Panc1 (cell line): ENCODE measurements around the gene ZNF398. TPM values are rescaled to one million over a fixed set of nuclear protein-coding genes. Genes with fewer than 3 reads are reported as not detected.
"Not testable (repeated sequence)": the region's sequence is repeated elsewhere in the genome, so short reads cannot be mapped to it uniquely, and the experiment has no call there.

Experiments used
- ATAC-seq: fragments of 200-7000 bp; cut with Tn5 transposase; 2 replicates; pipeline ENCODE4 v1.9.1; 2020; ENCODE audit warnings: mild to moderate bottlenecking, moderate library complexity
- BruUV-seq: library from RNA; stranded (reverse); fragments of 400-500 nt; replicated peaks from 2 replicates; lab custom pipeline; 2021; lab: Mats Ljungman, UMichigan
- CTCF ChIA-PET: fragments of 300-600 bp; sonication (Branson Sonifier 250); formaldehyde crosslinking; loops from one replicate; lab custom pipeline; 2022; ENCODE audit warnings: antibody characterized with exemption; lab: Charles Lee
- POLR2A ChIA-PET: fragments of 300-600 bp; sonication (Branson Sonifier 250); formaldehyde crosslinking; loops from one replicate; lab custom pipeline; 2022; ENCODE audit warnings: antibody characterized with exemption; lab: Charles Lee
- DNase-seq: peaks from one replicate; pipeline ENCODE4 v3.0.0-alpha.2; 2010; ENCODE audit warnings: low read depth, low spot score
- H3K27ac ChIP-seq: 2 replicates; pipeline ENCODE4 v1.5.1; 2011; ENCODE audit warnings: mild to moderate bottlenecking, low read length, inconsistent platforms
- H3K27me3 ChIP-seq: fragments of 200-500 bp; sonication (Bioruptor generic); 2 replicates; pipeline ENCODE4 v1.6.0; 2014; ENCODE audit warnings: low read length, inconsistent platforms; ENCODE audit not compliant: control insufficient read depth, insufficient read depth
- H3K36me3 ChIP-seq: fragments of 200-500 bp; sonication (Bioruptor generic); 2 replicates; pipeline ENCODE4 v1.5.1; 2014; ENCODE audit warnings: inconsistent platforms, mild to moderate bottlenecking, low read length, moderate library complexity; ENCODE audit not compliant: control insufficient read depth, insufficient read depth
- H3K4me1 ChIP-seq: 2 replicates; pipeline ENCODE4 v1.5.1; 2011; ENCODE audit warnings: inconsistent platforms, mild to moderate bottlenecking, low read length, moderate library complexity; ENCODE audit not compliant: control insufficient read depth, insufficient read depth
- H3K4me3 ChIP-seq, 2 experiments: 2 replicates each; pipeline ENCODE4 v1.5.1; 2011 to 2012; ENCODE audit warnings: low read depth in 2 of 2, low read length in 2 of 2, mild to moderate bottlenecking in 2 of 2, inconsistent platforms in 1 of 2, moderate library complexity in 1 of 2
- H3K9me3 ChIP-seq: fragments of 200-500 bp; sonication (Bioruptor generic); 2 replicates; pipeline ENCODE4 v1.5.1; 2014; ENCODE audit warnings: low read depth, mild to moderate bottlenecking, inconsistent platforms, low read length, moderate library complexity; ENCODE audit not compliant: control insufficient read depth, insufficient read depth
- CTCF ChIP-seq: fragments of 450-650 bp; IDR thresholded peaks from 2 replicates; pipeline ENCODE4 v1.5.1; 2017; ENCODE audit warnings: mild to moderate bottlenecking
- POLR2AphosphoS5 ChIP-seq: IDR thresholded peaks from 2 replicates; pipeline ENCODE4 v1.6.1; 2012; ENCODE audit warnings: mild to moderate bottlenecking, low read depth, low read length, moderate library complexity
- REST ChIP-seq, 2 experiments: IDR thresholded peaks; 2 replicates each; pipeline ENCODE4 v1.6.1; 2011 to 2012; ENCODE audit warnings: low read depth in 2 of 2, control low read depth in 1 of 2, low read length in 1 of 2, mild to moderate bottlenecking in 1 of 2, moderate library complexity in 1 of 2; ENCODE audit not compliant: insufficient read depth in 1 of 2
- SIN3A ChIP-seq: IDR thresholded peaks from 2 replicates; pipeline ENCODE4 v1.6.1; 2012; ENCODE audit warnings: low read depth, mild to moderate bottlenecking, low read length, moderate library complexity, borderline replicate concordance; ENCODE audit not compliant: insufficient read depth
- TCF7L2 ChIP-seq: IDR thresholded peaks from 2 replicates; pipeline ENCODE4 v1.6.1; 2011; ENCODE audit warnings: mild to moderate bottlenecking, low read depth, low read length, inconsistent platforms
- in situ Hi-C: cut with HindIII; loops from 2 replicates; pipeline ENCODE4 v1.10.0; 2016; ENCODE audit warnings: low sequenced_read_pairs, low pct_unique_long_range_greater_than_20kb
- intact Hi-C: fragments of 100-400 bp; cut with micrococcal nuclease; formaldehyde crosslinking; loops from one replicate; pipeline ENCODE4 v1.10.0; 2022; ENCODE audit not compliant: unreplicated experiment
- total RNA-seq: library from RNA; stranded (reverse); gene quantifications from one replicate; pipeline ENCODE4 v1.2.1, GENCODE V29; 2021; ENCODE audit not compliant: unreplicated experiment

The ZNF398 gene
- total RNA-seq, 1 experiment from 2014 or later = 14.1 TPM

GRCh38 chr7:149225656-149226055, 78.4 kb downstream of the ZNF398 start:
- Histone ChIP-seq H3K4me3 (no peak overlapping the region), H3K4me1 (no peaks in the 10 kb centered on the region), H3K9me3 (no peaks in the 10 kb centered on the region), H3K27ac (no peak overlapping the region), H3K27me3 (no peaks in the 10 kb centered on the region), H3K36me3 (no peaks in the 10 kb centered on the region)
- intact Hi-C loops = no loop called here
- ATAC-seq (no peak), DNase-seq (no peak)
- BruUV-seq = no TSS peak
- in situ Hi-C loops = no loop called here
- POLR2A ChIA-PET = no interaction called here
- TF ChIP-seq POLR2AphosphoS5 (no peak), TCF7L2 (no peak), CTCF (no peak), SIN3A (no peak), REST (IDR thresholded peaks at IDR 0.05; ENCODE audit: insufficient read depth in 1 of 2, low read depth in 2 of 2, low read length in 1 of 2) (no peak)
- CTCF ChIA-PET = no interaction called here

GRCh38 chr7:149226366-149226765, 79.1 kb downstream of the ZNF398 start:
- in situ Hi-C loops, POLR2A ChIA-PET, H3K27ac ChIP-seq, ATAC-seq, DNase-seq, H3K4me3 ChIP-seq, H3K9me3 ChIP-seq, H3K4me1 ChIP-seq, H3K36me3 ChIP-seq, CTCF ChIA-PET, intact Hi-C loops, H3K27me3 ChIP-seq: not testable (repeated sequence)
- BruUV-seq = TSS peak; percentile 59

- in situ Hi-C loops (no loop called here), intact Hi-C loops (no loop called here)
- H3K4me3 ChIP-seq = no peak overlapping the region
- H3K4me1 ChIP-seq = no peaks in the 10 kb centered on the region
- no peaks in the 10 kb centered on the region for H3K36me3 ChIP-seq
- ChIA-PET POLR2A (no interaction called here), CTCF (no interaction called here)
- no peak for TF ChIP-seq SIN3A
- no peak overlapping the region for H3K27ac ChIP-seq
- no peaks in the 10 kb centered on the region for H3K27me3 ChIP-seq
- no peak for ATAC-seq
- DNase-seq = no peak
- H3K9me3 ChIP-seq = no peaks in the 10 kb centered on the region
- BruUV-seq = no TSS peak
Measured at GRCh38 chr7:149226840-149227494, 79.7 kb downstream of the ZNF398 start.
